ENCODE data around the gene LRRC40.

The LRRC40 gene

DNA sequence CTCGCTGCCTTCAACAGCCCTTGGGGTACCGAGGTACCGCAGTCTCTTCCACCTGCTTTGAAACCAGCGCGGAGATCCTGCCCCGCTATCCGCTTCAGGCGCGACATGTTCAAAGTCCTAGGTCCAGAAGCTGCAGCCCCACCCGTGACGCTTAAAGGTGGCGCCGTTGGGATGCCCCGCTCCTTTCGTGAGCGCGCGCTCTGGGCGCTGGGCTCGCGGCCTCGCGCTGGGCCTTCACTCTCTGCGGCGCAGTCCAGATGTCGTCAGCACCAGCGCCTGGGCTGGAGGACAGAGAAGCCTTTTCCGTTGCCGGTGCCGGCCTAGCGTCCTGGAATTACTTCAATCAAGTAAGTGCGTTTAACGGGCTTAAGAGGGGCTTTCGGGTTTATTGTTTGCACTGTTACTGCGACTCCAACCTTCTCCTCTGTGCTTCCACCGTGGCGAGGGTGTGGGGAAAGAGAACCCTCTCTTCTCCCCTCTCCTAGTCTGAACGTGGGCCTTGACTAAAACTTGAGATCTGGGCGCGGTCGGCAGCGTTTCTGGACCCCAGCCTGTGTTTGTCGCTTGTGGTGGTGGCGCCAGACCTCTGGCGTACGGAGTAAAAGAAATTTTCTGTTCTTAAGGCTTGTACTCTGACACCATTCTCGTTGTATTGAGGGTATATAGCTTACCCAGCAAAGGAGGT, at the start of gene LRRC40:
LRRC40 (minus strand) TSS at position 146 of the 685 bp plus-strand sequence; CDS start at position 107, 39 bp downstream.
- Histone ChIP-seq H3K27ac (ENCODE audit: low read length) (peak within 1 kb of the TSS; percentile 66), H3K4me1 (ENCODE audit: insufficient read depth, low read length) (no peaks in the 10 kb centered on the region; the same call in 1 of the 2 replicates), H3K9me3 (ENCODE audit: insufficient read depth, low read depth, low read length) (no peaks in the 10 kb centered on the region), H3K4me3 (ENCODE audit: low read length) (peak within 1 kb of the TSS; percentile 99), H3K9ac (ENCODE audit: low read depth, low read length) (peak within 1 kb of the TSS; percentile 98), H3K36me3 (ENCODE audit: insufficient read depth, low read depth, low read length) (peaks cover 14% of the 10 kb centered on the region), H3K27me3 (ENCODE audit: insufficient read depth, low read length) (no peaks in the 10 kb centered on the region)

- no peak overlapping the region for H3K9ac ChIP-seq (ENCODE audit: low read depth, low read length)
- no peaks in the 10 kb centered on the region for H3K9me3 ChIP-seq (ENCODE audit: insufficient read depth, low read depth, low read length)
- no peak overlapping the region for H3K4me3 ChIP-seq (ENCODE audit: low read length)
- peaks cover 90% of the 10 kb centered on the region for H3K36me3 ChIP-seq (ENCODE audit: insufficient read depth, low read depth, low read length)
- no peak overlapping the region for H3K27ac ChIP-seq (ENCODE audit: low read length)
- H3K4me1 ChIP-seq (ENCODE audit: insufficient read depth, low read length): no peaks in the 10 kb centered on the region
- H3K27me3 ChIP-seq (ENCODE audit: insufficient read depth, low read length): no peaks in the 10 kb centered on the region
Measured at GRCh38 chr1:70248729-70249128, 43.4 kb upstream of the LRRC40 start.

GRCh38 chr1:70247768-70248167, 42.4 kb upstream of the LRRC40 start:
- no peak overlapping the region for H3K4me3 ChIP-seq (ENCODE audit: low read length)
- no peaks in the 10 kb centered on the region for H3K27me3 ChIP-seq (ENCODE audit: insufficient read depth, low read length)
- H3K36me3 ChIP-seq (ENCODE audit: insufficient read depth, low read depth, low read length): peaks cover 100% of the 10 kb centered on the region

GRCh38 chr1:70247122-70247521, 41.7 kb upstream of the LRRC40 start:
- Histone ChIP-seq H3K4me3 (ENCODE audit: low read length) (no peak overlapping the region), H3K27me3 (ENCODE audit: insufficient read depth, low read length) (no peaks in the 10 kb centered on the region), H3K4me1 (ENCODE audit: insufficient read depth, low read length) (no peaks in the 10 kb centered on the region), H3K27ac (ENCODE audit: low read length) (no peak overlapping the region), H3K9me3 (ENCODE audit: insufficient read depth, low read depth, low read length) (no peaks in the 10 kb centered on the region), H3K9ac (ENCODE audit: low read depth, low read length) (no peak overlapping the region), H3K36me3 (ENCODE audit: insufficient read depth, low read depth, low read length) (peaks cover 100% of the 10 kb centered on the region)

More at GRCh38 chr1:70247768-70248167, 42.4 kb upstream of the LRRC40 start:
- Histone ChIP-seq H3K9me3 (ENCODE audit: insufficient read depth, low read depth, low read length) (no peaks in the 10 kb centered on the region), H3K9ac (ENCODE audit: low read depth, low read length) (no peak overlapping the region), H3K27ac (ENCODE audit: low read length) (no peak overlapping the region), H3K4me1 (ENCODE audit: insufficient read depth, low read length) (no peaks in the 10 kb centered on the region)

- H3K9ac ChIP-seq (ENCODE audit: low read depth, low read length): no peak overlapping the region
- no peaks in the 10 kb centered on the region for H3K9me3 ChIP-seq (ENCODE audit: insufficient read depth, low read depth, low read length)
- H3K27me3 ChIP-seq (ENCODE audit: insufficient read depth, low read length): no peaks in the 10 kb centered on the region
- H3K4me3 ChIP-seq (ENCODE audit: low read length): no peak overlapping the region
- no peaks in the 10 kb centered on the region for H3K4me1 ChIP-seq (ENCODE audit: insufficient read depth, low read length)
- no peak overlapping the region for H3K27ac ChIP-seq (ENCODE audit: low read length)
- peaks cover 99% of the 10 kb centered on the region for H3K36me3 ChIP-seq (ENCODE audit: insufficient read depth, low read depth, low read length)
Measured at GRCh38 chr1:70239940-70240339, 34.6 kb upstream of the LRRC40 start.

GRCh38 chr1:70234733-70235132, 29.4 kb upstream of the LRRC40 start:
- H3K36me3 ChIP-seq (ENCODE audit: insufficient read depth, low read depth, low read length): peaks cover 99% of the 10 kb centered on the region
- H3K27me3 ChIP-seq (ENCODE audit: insufficient read depth, low read length): no peaks in the 10 kb centered on the region
- no peaks in the 10 kb centered on the region for H3K9me3 ChIP-seq (ENCODE audit: insufficient read depth, low read depth, low read length)
- no peak overlapping the region for H3K9ac ChIP-seq (ENCODE audit: low read depth, low read length)
- no peak overlapping the region for H3K4me3 ChIP-seq (ENCODE audit: low read length)
- H3K4me1 ChIP-seq (ENCODE audit: insufficient read depth, low read length): no peaks in the 10 kb centered on the region
- no peak overlapping the region for H3K27ac ChIP-seq (ENCODE audit: low read length)

DNA sequence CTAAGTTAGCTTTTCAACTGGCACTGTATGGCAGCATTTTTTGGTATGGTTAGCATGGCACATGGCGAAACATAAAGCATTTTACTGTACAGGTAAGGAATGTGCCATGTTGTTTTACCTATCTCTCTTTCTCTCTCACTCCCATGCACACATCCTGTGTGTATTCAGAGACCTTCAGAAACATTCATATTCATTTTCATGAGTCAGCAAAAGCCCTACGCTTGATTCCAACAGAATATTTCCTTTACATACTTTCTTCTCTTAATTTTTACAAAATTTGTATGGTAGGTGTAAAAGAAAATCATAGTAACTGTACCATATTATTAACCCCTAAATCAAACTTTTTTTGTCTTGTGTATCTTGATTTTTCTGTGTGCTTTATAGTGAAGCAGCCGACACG, 26.1 kb upstream of the LRRC40 start:
- Histone ChIP-seq H3K9me3 (ENCODE audit: insufficient read depth, low read depth, low read length) (no peaks in the 10 kb centered on the region), H3K9ac (ENCODE audit: low read depth, low read length) (no peak overlapping the region), H3K36me3 (ENCODE audit: insufficient read depth, low read depth, low read length) (peaks cover 100% of the 10 kb centered on the region), H3K27me3 (ENCODE audit: insufficient read depth, low read length) (no peaks in the 10 kb centered on the region), H3K4me3 (ENCODE audit: low read length) (no peak overlapping the region), H3K4me1 (ENCODE audit: insufficient read depth, low read length) (no peaks in the 10 kb centered on the region), H3K27ac (ENCODE audit: low read length) (no peak overlapping the region)

- Histone ChIP-seq H3K9ac (ENCODE audit: low read depth, low read length) (no peak overlapping the region), H3K27ac (ENCODE audit: low read length) (no peak overlapping the region), H3K4me3 (ENCODE audit: low read length) (no peak overlapping the region), H3K27me3 (ENCODE audit: insufficient read depth, low read length) (no peaks in the 10 kb centered on the region), H3K9me3 (ENCODE audit: insufficient read depth, low read depth, low read length) (no peaks in the 10 kb centered on the region), H3K36me3 (ENCODE audit: insufficient read depth, low read depth, low read length) (peaks cover 98% of the 10 kb centered on the region), H3K4me1 (ENCODE audit: insufficient read depth, low read length) (peaks cover 7% of the 10 kb centered on the region; the same call in 1 of the 2 replicates)
Measured at GRCh38 chr1:70228670-70229069, 23.3 kb upstream of the LRRC40 start.

- no peak overlapping the region for H3K4me3 ChIP-seq (ENCODE audit: low read length)
- no peak overlapping the region for H3K27ac ChIP-seq (ENCODE audit: low read length)
- peaks cover 98% of the 10 kb centered on the region for H3K36me3 ChIP-seq (ENCODE audit: insufficient read depth, low read depth, low read length)
- no peaks in the 10 kb centered on the region for H3K9me3 ChIP-seq (ENCODE audit: insufficient read depth, low read depth, low read length)
- no peak overlapping the region for H3K9ac ChIP-seq (ENCODE audit: low read depth, low read length)
- H3K4me1 ChIP-seq (ENCODE audit: insufficient read depth, low read length): peaks cover 7% of the 10 kb centered on the region; the same call in 1 of the 2 replicates
- H3K27me3 ChIP-seq (ENCODE audit: insufficient read depth, low read length): no peaks in the 10 kb centered on the region
Measured at GRCh38 chr1:70227439-70227838, 22.1 kb upstream of the LRRC40 start.

DNA sequence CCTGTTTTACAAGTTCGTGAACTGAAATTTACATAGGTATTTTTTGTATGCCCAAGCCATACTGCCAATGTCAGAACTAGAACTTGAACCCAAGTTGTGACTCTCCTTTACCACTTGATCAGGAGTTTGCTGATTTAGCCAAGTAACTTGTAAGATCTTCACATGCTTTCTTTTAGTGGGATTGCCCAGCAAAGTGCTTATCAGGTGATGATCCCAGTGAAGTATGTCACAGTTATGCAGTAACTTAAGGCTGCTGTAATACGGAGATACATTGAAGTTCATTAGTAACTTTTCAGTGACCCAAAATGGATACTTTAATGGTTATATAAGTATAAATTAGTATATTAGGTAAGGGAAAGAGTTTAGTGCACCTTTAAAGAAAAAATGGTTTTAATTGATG, 19.6 kb upstream of the LRRC40 start:
- Histone ChIP-seq H3K9me3 (ENCODE audit: insufficient read depth, low read depth, low read length) (no peaks in the 10 kb centered on the region), H3K27me3 (ENCODE audit: insufficient read depth, low read length) (no peaks in the 10 kb centered on the region), H3K27ac (ENCODE audit: low read length) (no peak overlapping the region), H3K4me1 (ENCODE audit: insufficient read depth, low read length) (peaks cover 7% of the 10 kb centered on the region; the same call in 1 of the 2 replicates), H3K4me3 (ENCODE audit: low read length) (no peak overlapping the region), H3K9ac (ENCODE audit: low read depth, low read length) (no peak overlapping the region), H3K36me3 (ENCODE audit: insufficient read depth, low read depth, low read length) (peaks cover 74% of the 10 kb centered on the region)

DNA sequence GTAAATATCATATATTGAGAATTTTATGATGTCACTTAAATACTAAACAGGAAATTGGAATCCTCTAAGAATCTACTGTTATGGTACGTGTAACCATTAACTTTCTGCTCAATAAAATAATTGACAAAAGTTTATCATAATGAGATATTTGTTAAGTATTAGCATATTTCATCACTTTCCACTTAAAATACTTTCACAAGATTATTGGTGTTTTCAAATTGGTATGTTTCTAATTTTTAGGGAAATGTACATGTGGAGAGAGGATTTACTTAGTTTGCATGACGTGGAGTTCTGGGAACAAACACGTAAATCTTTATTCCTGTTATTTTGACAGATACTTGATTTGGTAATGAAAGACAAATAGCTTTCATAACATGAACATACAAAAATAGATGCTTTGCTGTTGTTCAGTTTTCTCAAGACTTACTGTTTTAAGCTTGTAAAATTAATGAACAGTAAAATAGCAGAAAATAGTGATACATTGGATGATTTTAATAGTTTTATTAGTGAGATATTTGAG, 17.4 kb upstream of the LRRC40 start:
- Histone ChIP-seq H3K9me3 (ENCODE audit: insufficient read depth, low read depth, low read length) (no peaks in the 10 kb centered on the region), H3K9ac (ENCODE audit: low read depth, low read length) (peak overlapping the region; percentile 96; the same call in 1 of the 2 replicates), H3K36me3 (ENCODE audit: insufficient read depth, low read depth, low read length) (peaks cover 52% of the 10 kb centered on the region), H3K27ac (ENCODE audit: low read length) (no peak overlapping the region), H3K27me3 (ENCODE audit: insufficient read depth, low read length) (no peaks in the 10 kb centered on the region), H3K4me3 (ENCODE audit: low read length) (peak overlapping the region; percentile 95), H3K4me1 (ENCODE audit: insufficient read depth, low read length) (peaks cover 7% of the 10 kb centered on the region; the same call in 1 of the 2 replicates)
